Vagina (tissue), 2 donors: ENCODE measurements around the gene WFIKKN1. TPM values are rescaled to one million over a fixed set of nuclear protein-coding genes. Genes with fewer than 3 reads are reported as not detected.

Experiments used
- DNase-seq, 2 donors: peaks; one replicate each; pipeline ENCODE4 v3.0.0-alpha.2; 2017; ENCODE audit errors: extremely low spot score in 2 of 2
- H3K27ac ChIP-seq: fragments of 200-600 bp; sonication (generic); one replicate; pipeline ENCODE4 v1.5.1; 2019
- H3K27me3 ChIP-seq: fragments of 200-600 bp; sonication (generic); one replicate; pipeline ENCODE4 v1.5.1; 2019
- H3K36me3 ChIP-seq, 2 donors: fragments of 200-600 bp; sonication (generic); one replicate each; pipeline ENCODE4 v1.5.1; 2017 to 2019
- H3K4me1 ChIP-seq: fragments of 200-600 bp; sonication (generic); one replicate; pipeline ENCODE4 v1.5.1; 2019
- H3K4me3 ChIP-seq, 2 donors: fragments of 200-600 bp; sonication (generic); 1 replicate in 1 of 2; 2 replicates in 1 of 2; pipeline ENCODE4 v1.5.1; 2016 to 2019
- H3K9me3 ChIP-seq: fragments of 200-600 bp; sonication (generic); one replicate; pipeline ENCODE4 v1.5.1; 2019
- POLR2A ChIP-seq, 2 donors: fragments of 450-650 bp; IDR thresholded peaks; one replicate each; pipeline ENCODE4 v1.6.1; 2017; ENCODE audit warnings: antibody characterized with exemption in 2 of 2, mild to moderate bottlenecking in 2 of 2, moderate library complexity in 2 of 2
- POLR2AphosphoS5 ChIP-seq, 2 donors: sonication (generic); formaldehyde crosslinking; IDR thresholded peaks; one replicate each; pipeline ENCODE4 v1.9.0; 2017; ENCODE audit warnings: antibody characterized with exemption in 2 of 2, mild to moderate bottlenecking in 2 of 2, low read depth in 1 of 2; ENCODE audit not compliant: insufficient read depth in 1 of 2
- intact Hi-C: fragments of 100-400 bp; cut with DNase I; formaldehyde crosslinking; loops from one replicate; pipeline ENCODE4 v1.15.1; 2023
- total RNA-seq: library from RNA; depleted of rRNA; stranded (reverse); fragments of >200 nt; gene quantifications from one replicate; pipeline ENCODE4 v1.2.3, GENCODE V29; 2016
- TF ChIP-seq, protein P1 (sequence below), 3 experiments: fragments of 450-650 bp in 2 of 3; fragments of 200-600 bp in 1 of 3; sonication (generic) in 1 of 3; IDR thresholded peaks; one replicate each; pipeline ENCODE4 v1.5.1; 2017 to 2019; ENCODE audit warnings: antibody characterized with exemption in 3 of 3, mild to moderate bottlenecking in 2 of 3, moderate library complexity in 2 of 3

The WFIKKN1 gene
- total RNA-seq, 1 donor from 2014 or later, result 3.2 TPM

DNA sequence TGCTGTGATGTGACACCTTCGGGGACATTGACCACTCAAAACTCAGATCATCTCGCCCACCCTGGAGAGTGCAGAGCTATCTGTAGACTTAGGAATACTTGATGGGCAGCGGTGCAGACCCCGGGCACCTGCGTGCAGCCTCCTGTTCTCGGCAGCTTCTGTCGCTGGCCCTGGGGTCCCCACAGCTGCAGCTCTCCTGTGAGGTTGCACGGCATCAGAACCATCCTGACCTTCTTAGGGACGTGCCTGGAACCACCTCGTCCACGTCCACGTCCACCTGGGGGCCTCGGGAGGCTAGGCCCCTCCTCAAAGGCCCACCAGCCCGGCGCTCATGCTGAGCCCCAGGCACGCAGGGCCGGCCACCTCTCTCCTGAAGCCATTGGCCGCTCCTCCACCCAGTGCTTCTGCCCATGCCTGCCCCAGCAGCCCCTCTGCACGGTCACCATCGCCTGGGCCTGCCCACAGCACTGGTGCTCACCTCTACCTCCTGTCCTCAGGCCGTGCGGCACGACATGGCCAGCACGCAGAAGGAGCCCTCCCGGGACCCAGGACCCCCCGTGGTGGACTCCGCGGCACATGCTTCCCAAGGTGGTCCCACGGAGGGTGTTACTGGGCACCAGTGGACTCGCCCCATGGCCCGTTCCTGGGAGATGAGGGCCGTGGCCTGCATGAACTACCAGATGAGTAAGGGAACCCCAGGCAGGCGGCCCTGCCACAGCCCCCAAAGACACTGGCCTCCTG lies 2.3 kb upstream of the WFIKKN1 start:
- DNase-seq, result no peak
- intact Hi-C loops, result no loop called here
- H3K27me3 ChIP-seq, result no peaks in the 10 kb centered on the region
- H3K27ac ChIP-seq, result peak overlapping the region; percentile 82
- no peak overlapping the region for H3K4me3 ChIP-seq
- no peaks in the 10 kb centered on the region for H3K9me3 ChIP-seq
- TF ChIP-seq POLR2AphosphoS5 (IDR thresholded peaks at IDR 0.05; ENCODE audit: insufficient read depth in 1 of 2, low read depth in 1 of 2), result no peak
- H3K36me3 ChIP-seq, result no peaks in the 10 kb centered on the region
- H3K4me1 ChIP-seq, result peaks cover 42% of the 10 kb centered on the region

DNA sequence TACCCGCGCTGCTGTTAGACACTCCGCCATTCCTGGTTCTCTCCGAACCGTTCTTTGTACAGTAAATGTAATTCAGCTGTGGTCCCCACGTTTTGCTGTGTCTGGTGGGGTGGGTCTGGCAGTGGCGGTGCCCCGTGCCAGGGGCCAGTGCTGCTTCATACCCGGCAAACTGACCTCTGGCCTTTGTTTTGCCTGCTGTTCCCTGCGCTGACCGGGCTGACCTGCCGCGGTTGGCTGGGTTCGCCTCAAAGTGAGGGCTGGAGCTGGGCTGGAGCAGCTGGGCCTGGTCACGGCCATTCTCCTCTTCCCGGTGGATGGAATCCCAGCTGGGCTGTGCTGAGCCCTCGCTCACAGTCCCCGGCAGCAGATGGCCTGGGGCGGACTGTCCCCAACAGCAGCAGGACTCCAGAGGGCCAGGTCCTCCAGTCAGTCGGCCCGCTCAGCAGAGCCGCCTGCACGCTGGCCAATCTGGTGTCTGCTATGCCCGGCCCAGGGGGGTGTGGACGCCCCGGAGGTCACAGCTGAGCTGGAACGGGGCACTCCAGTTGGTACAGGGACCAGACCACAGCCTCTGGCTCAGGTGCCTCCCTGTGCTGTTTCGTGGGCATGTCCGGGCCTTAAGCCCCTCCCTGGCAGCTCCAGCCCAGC lies 1.5 kb upstream of the WFIKKN1 start:
- TF ChIP-seq POLR2A (IDR thresholded peaks at IDR 0.05) (no peak), POLR2AphosphoS5 (IDR thresholded peaks at IDR 0.05; ENCODE audit: insufficient read depth in 1 of 2, low read depth in 1 of 2) (no peak)
- TF ChIP-seq, protein P1, sequence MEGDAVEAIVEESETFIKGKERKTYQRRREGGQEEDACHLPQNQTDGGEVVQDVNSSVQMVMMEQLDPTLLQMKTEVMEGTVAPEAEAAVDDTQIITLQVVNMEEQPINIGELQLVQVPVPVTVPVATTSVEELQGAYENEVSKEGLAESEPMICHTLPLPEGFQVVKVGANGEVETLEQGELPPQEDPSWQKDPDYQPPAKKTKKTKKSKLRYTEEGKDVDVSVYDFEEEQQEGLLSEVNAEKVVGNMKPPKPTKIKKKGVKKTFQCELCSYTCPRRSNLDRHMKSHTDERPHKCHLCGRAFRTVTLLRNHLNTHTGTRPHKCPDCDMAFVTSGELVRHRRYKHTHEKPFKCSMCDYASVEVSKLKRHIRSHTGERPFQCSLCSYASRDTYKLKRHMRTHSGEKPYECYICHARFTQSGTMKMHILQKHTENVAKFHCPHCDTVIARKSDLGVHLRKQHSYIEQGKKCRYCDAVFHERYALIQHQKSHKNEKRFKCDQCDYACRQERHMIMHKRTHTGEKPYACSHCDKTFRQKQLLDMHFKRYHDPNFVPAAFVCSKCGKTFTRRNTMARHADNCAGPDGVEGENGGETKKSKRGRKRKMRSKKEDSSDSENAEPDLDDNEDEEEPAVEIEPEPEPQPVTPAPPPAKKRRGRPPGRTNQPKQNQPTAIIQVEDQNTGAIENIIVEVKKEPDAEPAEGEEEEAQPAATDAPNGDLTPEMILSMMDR (IDR thresholded peaks at IDR 0.05), result no peak
- no peaks in the 10 kb centered on the region for H3K36me3 ChIP-seq
- intact Hi-C loops, result no loop called here
- H3K4me3 ChIP-seq, result no peak overlapping the region
- DNase-seq, result no peak
- peak overlapping the region; percentile 39 for H3K27ac ChIP-seq
- peaks cover 42% of the 10 kb centered on the region for H3K4me1 ChIP-seq
- H3K27me3 ChIP-seq, result no peaks in the 10 kb centered on the region
- H3K9me3 ChIP-seq, result no peaks in the 10 kb centered on the region

DNA sequence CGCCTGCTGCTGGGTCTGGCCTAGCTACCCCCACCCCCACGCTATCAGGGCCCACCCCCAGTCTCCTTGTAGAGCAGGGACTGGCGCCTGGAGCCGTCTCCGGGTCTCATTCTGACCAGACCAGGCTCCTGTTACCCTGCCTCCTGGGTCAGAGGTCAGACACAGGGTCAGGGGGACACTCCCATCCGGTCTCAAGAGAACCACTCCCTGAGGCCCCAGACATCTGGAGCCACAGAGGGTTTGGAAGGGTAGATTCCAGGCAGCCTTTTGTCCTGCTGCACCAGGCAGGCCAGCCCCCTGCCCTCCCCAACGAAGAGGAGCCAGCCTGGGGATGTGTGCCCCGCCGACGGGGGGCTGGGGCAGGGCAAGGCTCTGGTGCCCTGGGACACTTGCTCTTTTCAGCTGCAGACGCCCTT lies 944 bp upstream of the WFIKKN1 start:
- peak overlapping the region; percentile 39 for H3K27ac ChIP-seq
- TF ChIP-seq POLR2A (IDR thresholded peaks at IDR 0.05), result no peak
- TF ChIP-seq, protein P1 (IDR thresholded peaks at IDR 0.05), result no peak
- TF ChIP-seq POLR2AphosphoS5 (IDR thresholded peaks at IDR 0.05; ENCODE audit: insufficient read depth in 1 of 2, low read depth in 1 of 2), result no peak
- H3K4me3 ChIP-seq, result no peak overlapping the region
- no peaks in the 10 kb centered on the region for H3K9me3 ChIP-seq
- intact Hi-C loops, result no loop called here
- no peak for DNase-seq
- H3K27me3 ChIP-seq, result no peaks in the 10 kb centered on the region
- H3K36me3 ChIP-seq, result no peaks in the 10 kb centered on the region
- peaks cover 45% of the 10 kb centered on the region for H3K4me1 ChIP-seq

DNA sequence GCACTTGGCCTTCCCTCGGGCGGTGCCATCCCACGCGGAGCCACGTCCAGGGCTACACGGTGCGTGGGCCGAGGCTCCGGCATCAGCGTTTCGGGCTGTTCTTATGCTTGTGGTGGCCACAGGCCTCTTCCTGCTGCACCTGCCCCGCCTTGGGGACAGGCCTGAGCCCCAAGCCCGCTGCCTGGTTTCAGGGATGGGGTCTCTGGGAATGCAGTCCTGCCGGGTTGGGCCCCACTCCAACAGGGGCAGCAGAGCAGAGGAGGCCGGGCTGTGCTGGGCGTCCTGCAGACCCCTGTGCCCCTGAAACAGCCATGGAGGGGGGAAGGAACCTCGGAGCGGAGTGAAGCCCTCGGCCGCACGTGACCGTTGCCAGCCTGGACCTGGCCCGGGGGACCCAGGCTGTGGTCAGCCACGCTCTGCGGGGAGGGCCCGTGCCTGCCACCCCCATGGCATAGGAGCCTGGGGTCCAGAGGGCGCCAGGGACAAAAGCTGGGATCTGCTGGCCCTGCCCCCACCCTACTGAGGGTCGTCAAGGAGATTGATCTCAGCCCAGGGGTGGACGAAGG lies 453 bp upstream of the WFIKKN1 start:
- no peak overlapping the region for H3K4me3 ChIP-seq
- intact Hi-C loops, result no loop called here
- no peak for TF ChIP-seq POLR2AphosphoS5 (IDR thresholded peaks at IDR 0.05; ENCODE audit: insufficient read depth in 1 of 2, low read depth in 1 of 2)
- no peak for TF ChIP-seq POLR2A (IDR thresholded peaks at IDR 0.05)
- TF ChIP-seq, protein P1 (IDR thresholded peaks at IDR 0.05), result no peak
- peaks cover 50% of the 10 kb centered on the region for H3K4me1 ChIP-seq
- H3K9me3 ChIP-seq, result no peaks in the 10 kb centered on the region
- no peak overlapping the region for H3K27ac ChIP-seq
- H3K27me3 ChIP-seq, result no peaks in the 10 kb centered on the region
- no peak for DNase-seq
- H3K36me3 ChIP-seq, result no peaks in the 10 kb centered on the region

DNA sequence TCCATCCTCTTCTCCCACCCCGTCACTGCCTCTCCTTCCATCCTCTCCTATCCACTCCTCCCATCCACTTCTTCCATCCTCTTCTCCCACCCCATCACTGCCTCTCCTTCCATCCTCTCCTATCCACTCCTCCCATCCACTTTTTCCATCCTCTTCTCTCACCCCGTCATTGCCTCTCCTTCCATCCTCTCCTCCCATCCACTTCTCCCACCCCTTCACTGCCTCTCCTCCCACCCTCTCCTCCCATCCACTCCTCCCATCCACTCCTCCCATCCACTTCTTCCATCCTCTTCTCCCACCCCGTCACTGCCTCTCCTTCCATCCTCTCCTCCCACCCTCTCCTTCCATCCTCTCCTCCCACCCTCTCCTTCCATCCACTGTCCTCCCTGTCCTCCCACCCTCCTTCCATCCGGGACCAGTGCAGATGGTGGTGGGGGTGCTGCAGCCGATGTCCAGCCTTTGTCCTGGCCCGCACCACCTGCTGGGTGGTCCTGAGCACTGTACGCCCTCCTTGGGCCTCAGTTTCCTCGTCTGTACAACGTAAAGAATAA lies 1.1 kb downstream of the WFIKKN1 start:
- no peak overlapping the region for H3K4me3 ChIP-seq
- intact Hi-C loops, result no loop called here
- no peaks in the 10 kb centered on the region for H3K27me3 ChIP-seq
- DNase-seq, result no peak
- TF ChIP-seq POLR2A (IDR thresholded peaks at IDR 0.05), result no peak
- no peak for TF ChIP-seq POLR2AphosphoS5 (IDR thresholded peaks at IDR 0.05; ENCODE audit: insufficient read depth in 1 of 2, low read depth in 1 of 2)
- TF ChIP-seq, protein P1 (IDR thresholded peaks at IDR 0.05), result no peak
- no peaks in the 10 kb centered on the region for H3K9me3 ChIP-seq
- no peak overlapping the region for H3K27ac ChIP-seq
- H3K4me1 ChIP-seq, result peaks cover 46% of the 10 kb centered on the region
- H3K36me3 ChIP-seq, result no peaks in the 10 kb centered on the region
